Heart right ventricle (tissue), 16 donors: ENCODE data around the gene FRMPD1. TPM values are rescaled to one million over a fixed set of nuclear protein-coding genes. Genes with fewer than 3 reads are reported as not detected.

Experiments used
- ATAC-seq, 8 donors: fragments of 200-7000 bp; cut with Tn5 transposase; one replicate each; pipeline ENCODE4 v1.9.1; 2020; ENCODE audit warnings: mild to moderate bottlenecking in 8 of 8, moderate library complexity in 8 of 8, moderate number of reproducible peaks in 1 of 8
- DNase-seq, 2 donors: peaks; one replicate each; pipeline ENCODE4 v3.0.0-alpha.2; 2020
- H3K27ac ChIP-seq, 10 donors: fragments of 200-600 bp; sonication (generic) in 2 of 10; one replicate each; pipeline versions ENCODE4 v1.5.0 to v1.8.0; 2020 to 2022; ENCODE audit warnings: mild to moderate bottlenecking in 3 of 10
- H3K27me3 ChIP-seq, 7 donors: fragments of 200-600 bp; one replicate each; pipeline ENCODE4 v1.8.0; 2021 to 2022; ENCODE audit warnings: mild to moderate bottlenecking in 2 of 7
- H3K36me3 ChIP-seq, 9 donors: fragments of 200-600 bp; sonication (generic) in 1 of 9; one replicate each; pipeline versions ENCODE4 v1.5.0 to v1.8.0; 2020 to 2022; ENCODE audit warnings: mild to moderate bottlenecking in 2 of 9
- H3K4me1 ChIP-seq, 9 donors: fragments of 200-600 bp; sonication (generic) in 1 of 9; one replicate each; pipeline versions ENCODE4 v1.5.0 to v1.8.0; 2020 to 2022; ENCODE audit warnings: mild to moderate bottlenecking in 4 of 9
- H3K4me3 ChIP-seq, 10 donors: fragments of 200-600 bp; sonication (generic) in 2 of 10; one replicate each; pipeline versions ENCODE4 v1.5.0 to v1.8.0; 2020 to 2022; ENCODE audit warnings: mild to moderate bottlenecking in 7 of 10, moderate library complexity in 2 of 10
- H3K9me3 ChIP-seq, 11 donors: fragments of 200-600 bp in 10 of 11; sonication (generic) in 2 of 11; one replicate each; pipeline versions ENCODE4 v1.5.0 to v1.8.0; 2013 to 2022; ENCODE audit warnings: mild to moderate bottlenecking in 2 of 11, control low read depth in 1 of 11, moderate library complexity in 1 of 11
- CTCF ChIP-seq, 9 donors: fragments of 200-600 bp; sonication (generic) in 2 of 9; IDR thresholded peaks; one replicate each; pipeline versions ENCODE4 v1.5.0 to v1.8.0; 2021 to 2022; ENCODE audit warnings: antibody characterized with exemption in 9 of 9, mild to moderate bottlenecking in 5 of 9, moderate library complexity in 1 of 9
- WGBS, 2 donors: extraction: QIAGEN DNeasy Blood & Tissue Kit; methylation state at CpG; one replicate each; pipeline ENCODE4 v1.1.7; 2013; ENCODE audit warnings: inconsistent platforms in 1 of 2; 5-methylcytosine and 5-hydroxymethylcytosine counted together
- intact Hi-C, 10 donors: fragments of 100-400 bp; cut with DNase I; formaldehyde crosslinking; loops; one replicate each; pipeline versions ENCODE4 v1.11.1 to v1.14.2; 2022
- polyA plus RNA-seq, 2 donors: library from polyadenylated mRNA; stranded (reverse); fragments of 200-250 nt; gene quantifications; one replicate each; pipeline ENCODE4 v1.2.3, GENCODE V29; 2013
- total RNA-seq, 10 donors: library from RNA; stranded (reverse); fragmentation: NEBNext Ultra II Directional in 3 of 10; extraction: Animal tissue kit (Norgen Biotek cat#: 25700) in 3 of 10; gene quantifications; one replicate each; pipeline versions ENCODE4 v1.2.1 to v1.2.4, GENCODE V29; 2021 to 2023
- donor health status: Arrhythmogenic right ventricular cardiomyopathy.
- donor health status: ischemic (EF 13 %, LVEDD 7.1; RV severe dilation, severe dysfunction).
- donor health status: healthy with polysubstance abuse.
- donor health status: DM: no; HTN: yes; CAD: no.
- donor health status: DM: no; HTN: no; CAD: no.
- donor health status: ischemic (EF 25% LVEDD 6.9; RV normal size, moderate dysfunction).
- donor health status: ischemic (EF 25% LVEDD 5.7; RV mildly dilated, moderate dysfunction).
- donor health status: healthy.
- donor health status: DM: yes; HTN: yes; CAD: no.
- donor health status: Ischemic cardiomyopathy.
- donor health status: ischemic (EF 35%, LVEDD 5.7; RV mildly dilated, moderate dysfunction).
- donor health status: nonischemic (EF 11% LVEDD 7.7; RV severe dilation, severe dysfunction).
- donor health status: DM: yes; HTN: yes; CAD: no.
- donor health status: PGD.
- donor health status: ischemic (EF 29% LVEDD 5.4; RV normal size, mild dysfunction).
- donor health status: nonischemic (EF 23%, LVEDD 6.1; RV moderate dilation, normal function).

FRMPD1 gene
- total and polyA plus RNA-seq, 12 donors, result 0.03 to 1.7 (median 0.63) TPM

GRCh38 chr9:37769306-37769705 is 118.6 kb downstream of the FRMPD1 start:
- TF ChIP-seq CTCF (IDR thresholded peaks at IDR 0.05), result no peak
- Histone ChIP-seq H3K9me3 (no peaks in the 10 kb centered on the region), H3K27ac (no peak overlapping the region), H3K36me3 (peaks cover 0 to 76% (median 14%) of the 10 kb centered on the region in 9 donors), H3K4me3 (no peak overlapping the region), H3K4me1 (no peaks in the 10 kb centered on the region), H3K27me3 (no peaks in the 10 kb centered on the region)
- WGBS, 2 donors, result 81 to 82% methylated on average over 5 of the region's 5 CpGs
- no peak for ATAC-seq
- DNase-seq, result no peak
- intact Hi-C loops, result no loop called here

- H3K27me3 ChIP-seq, result no peaks in the 10 kb centered on the region
- H3K4me1 ChIP-seq, result no peaks in the 10 kb centered on the region
- no peak overlapping the region for H3K4me3 ChIP-seq
- H3K36me3 ChIP-seq, result peaks cover 0 to 76% (median 9%) of the 10 kb centered on the region in 9 donors
- 91 to 93% methylated on average over 3 of the region's 3 CpGs for WGBS, 2 donors
- no peaks in the 10 kb centered on the region for H3K9me3 ChIP-seq
- DNase-seq, result no peak
- no peak for ATAC-seq
- intact Hi-C loops, result no loop called here
- TF ChIP-seq CTCF (IDR thresholded peaks at IDR 0.05), result no peak
- H3K27ac ChIP-seq, result no peak overlapping the region
Observed at GRCh38 chr9:37769995-37770394, 119.2 kb downstream of the FRMPD1 start.

GRCh38 chr9:37775216-37775919 is 124.6 kb downstream of the FRMPD1 start:
- Histone ChIP-seq H3K27ac (no peak overlapping the region), H3K4me3 (no peak overlapping the region), H3K9me3 (no peaks in the 10 kb centered on the region), H3K4me1 (no peaks in the 10 kb centered on the region), H3K36me3 (peaks cover 0 to 100% (median 34%) of the 10 kb centered on the region in 9 donors), H3K27me3 (no peaks in the 10 kb centered on the region)
- ATAC-seq, result peak in 1 of 8 donors; percentile 19
- intact Hi-C loops, result no loop called here
- 94 to 98% methylated on average over 1 of the region's 1 CpG for WGBS, 2 donors
- DNase-seq, result no peak
- no peak for TF ChIP-seq CTCF (IDR thresholded peaks at IDR 0.05)

- no peak for DNase-seq
- no peak for ATAC-seq
- Histone ChIP-seq H3K9me3 (no peaks in the 10 kb centered on the region), H3K36me3 (peaks cover 0 to 100% (median 37%) of the 10 kb centered on the region in 9 donors), H3K4me1 (no peaks in the 10 kb centered on the region), H3K4me3 (no peak overlapping the region), H3K27ac (no peak overlapping the region), H3K27me3 (no peaks in the 10 kb centered on the region)
- 88 to 90% methylated on average over 5 of the region's 5 CpGs for WGBS, 2 donors
- no peak for TF ChIP-seq CTCF (IDR thresholded peaks at IDR 0.05)
- intact Hi-C loops, result no loop called here
Observed at GRCh38 chr9:37776328-37776727, 125.6 kb downstream of the FRMPD1 start.
